HepG2 (cell line): ENCODE results near the gene CLDN20.
"Not testable (repeated sequence)": the region's sequence is repeated elsewhere in the genome, so short reads cannot be mapped to it uniquely, and the experiment has no call there.

Experiments used
- ATRX ChIP-seq: sonication (generic); formaldehyde crosslinking; IDR thresholded peaks from 2 replicates; pipeline ENCODE4 v1.4.0; 2020; ENCODE audit warnings: missing genetic modification reagents, borderline replicate concordance
- JUN ChIP-seq: sonication (generic); formaldehyde crosslinking; IDR thresholded peaks from 2 replicates; pipeline ENCODE4 v1.4.0; 2020; ENCODE audit warnings: mild to moderate bottlenecking, missing genetic modification reagents
- NFIC ChIP-seq: IDR thresholded peaks from 2 replicates; pipeline ENCODE4 v1.6.1; 2012; ENCODE audit warnings: mild to moderate bottlenecking, low read length, inconsistent platforms
- ZNF225 ChIP-seq: sonication (generic); formaldehyde crosslinking; IDR thresholded peaks from 2 replicates; pipeline ENCODE4 v1.4.0; 2020; ENCODE audit warnings: mild to moderate bottlenecking, missing genetic modification reagents
- ZNF235 ChIP-seq: sonication (generic); formaldehyde crosslinking; IDR thresholded peaks from 2 replicates; pipeline ENCODE4 v1.8.1; 2023; ENCODE audit warnings: mild to moderate bottlenecking, missing genetic modification reagents, borderline replicate concordance
- ZNF564 ChIP-seq: sonication (generic); formaldehyde crosslinking; IDR thresholded peaks from 2 replicates; pipeline ENCODE4 v1.8.1; 2023; ENCODE audit warnings: mild to moderate bottlenecking, missing genetic modification reagents

DNA sequence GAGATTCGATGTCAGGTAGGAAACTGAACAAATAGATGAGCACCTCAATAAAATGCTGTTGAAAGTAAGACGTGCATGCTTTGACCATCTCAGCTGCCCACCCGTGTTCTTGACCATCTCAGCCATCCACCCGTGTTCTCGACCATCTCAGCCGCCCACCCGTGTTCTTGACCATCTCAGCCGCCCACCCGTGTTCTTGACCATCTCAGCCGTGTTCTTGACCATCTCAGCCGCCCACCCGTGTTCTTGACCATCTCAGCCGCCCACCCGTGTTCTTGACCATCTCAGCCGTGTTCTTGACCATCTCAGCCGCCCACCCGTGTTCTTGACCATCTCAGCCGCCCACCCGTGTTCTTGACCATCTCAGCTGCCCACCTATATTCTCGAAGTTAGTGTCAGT lies 45.1 kb upstream of the CLDN20 start:
- TF ChIP-seq ZNF235 (CRISPR knock-in tag); NFIC; JUN (CRISPR knock-in tag); ATRX (CRISPR knock-in tag); ZNF225 (CRISPR knock-in tag); ZNF564 (CRISPR knock-in tag): not testable (repeated sequence)
